GM12878 (cell line): ENCODE data around the gene CPNE6. TPM values are rescaled to one million over a fixed set of nuclear protein-coding genes. Genes with fewer than 3 reads are reported as not detected.
A peak's percentile ranks its signal among the peaks of the same experiment; 100 is the strongest.

ENCODE experiments used
- ATAC-seq: fragments of 200-7000 bp; cut with Tn5 transposase; 3 replicates; pipeline ENCODE4 v1.9.1; 2020; ENCODE audit warnings: mild to moderate bottlenecking, moderate library complexity
- BruUV-seq: library from RNA; stranded (reverse); fragments of 400-500 nt; replicated peaks from 2 replicates; lab custom pipeline; 2021; lab: Mats Ljungman, UMichigan
- CTCF ChIA-PET: fragments of 300-600 bp; sonication (Branson Sonifier 250); formaldehyde crosslinking; extraction: SDS; loops from one replicate; lab custom pipeline; 2021; ENCODE audit warnings: inconsistent platforms; lab: Yijun Ruan, JAX
- POLR2A ChIA-PET: fragments of 350-600 bp; formaldehyde crosslinking; extraction: SDS; loops from one replicate; lab custom pipeline; 2021; ENCODE audit warnings: inconsistent platforms; lab: Charles Lee
- RAD21 ChIA-PET: fragments of 300-600 bp; sonication (Branson Sonifier 250); formaldehyde crosslinking; loops from one replicate; lab custom pipeline; 2023; ENCODE audit warnings: antibody characterized with exemption; ENCODE audit not compliant: unreplicated experiment; lab: Charles Lee
- SMC1A ChIA-PET: fragments of 300-600 bp; sonication (Branson Sonifier 250); formaldehyde crosslinking; loops from one replicate; lab custom pipeline; 2023; ENCODE audit not compliant: unreplicated experiment, uncharacterized antibody; lab: Charles Lee
- DNase-seq: peaks from one replicate; pipeline ENCODE4 v3.0.0-alpha.2; 2011; ENCODE audit warnings: low read depth, low spot score
- FAIRE-seq: peaks from 3 replicates; lab custom pipeline; 2011; peaks lifted over from hg19 to GRCh38; lab: Jason Lieb, UNC
- H2AFZ ChIP-seq: 2 replicates; pipeline ENCODE4 v1.6.0; 2011; ENCODE audit warnings: low read depth, low read length, control low read depth; ENCODE audit not compliant: control insufficient read depth
- H3K27ac ChIP-seq: 2 replicates; pipeline ENCODE4 v1.5.1; 2011; ENCODE audit warnings: control low read depth; ENCODE audit not compliant: control insufficient read depth, insufficient read depth
- H3K27me3 ChIP-seq, 2 experiments: replicated peaks in 1 of 2; 2 replicates each; pipeline versions ENCODE4 v1.6.0 to v1.6.1; 2011; ENCODE audit warnings: low read length in 1 of 2; ENCODE audit not compliant: control insufficient read depth in 2 of 2, insufficient read depth in 2 of 2
- H3K36me3 ChIP-seq, 2 experiments: 2 replicates each; pipeline ENCODE4 v1.5.1; 2011; ENCODE audit warnings: low read length in 1 of 2; ENCODE audit not compliant: control insufficient read depth in 2 of 2, insufficient read depth in 2 of 2
- H3K4me1 ChIP-seq: 2 replicates; pipeline ENCODE4 v1.6.1; 2011; ENCODE audit warnings: mild to moderate bottlenecking, low read length, moderate library complexity, mixed read lengths; ENCODE audit not compliant: control insufficient read depth, insufficient read depth
- H3K4me2 ChIP-seq: 2 replicates; pipeline ENCODE4 v1.6.0; 2011; ENCODE audit warnings: control low read depth; ENCODE audit not compliant: control insufficient read depth, insufficient read depth
- H3K4me3 ChIP-seq: fragments of 200-600 bp; sonication (generic); 2 replicates; pipeline ENCODE4 v1.5.1; 2016
- H3K79me2 ChIP-seq: 2 replicates; pipeline ENCODE4 v1.6.0; 2011; ENCODE audit warnings: low read length; ENCODE audit not compliant: control insufficient read depth, insufficient read depth
- H3K9ac ChIP-seq: 2 replicates; pipeline ENCODE4 v1.8.0; 2011; ENCODE audit warnings: low read length, control low read depth, mixed read lengths; ENCODE audit not compliant: control insufficient read depth, insufficient read depth
- H3K9me3 ChIP-seq: replicated peaks from 3 replicates; pipeline ENCODE4 v1.5.1; 2011; ENCODE audit warnings: mild to moderate bottlenecking, low read length; ENCODE audit not compliant: control insufficient read depth, insufficient read depth
- H4K20me1 ChIP-seq: 2 replicates; pipeline ENCODE4 v1.6.0; 2011; ENCODE audit not compliant: control insufficient read depth, insufficient read depth
- BHLHE40 ChIP-seq, 2 experiments: fragments of 450-650 bp in 1 of 2; IDR thresholded peaks; 2 replicates each; pipeline ENCODE4 v1.6.1; 2011 to 2017; ENCODE audit warnings: low read depth in 2 of 2, borderline replicate concordance in 1 of 2, improper control_type of control experiment in 1 of 2, low read length in 1 of 2, mild to moderate bottlenecking in 1 of 2
- CEBPZ ChIP-seq: fragments of 150-350 bp; IDR thresholded peaks from 2 replicates; pipeline ENCODE4 v1.6.1; 2016; ENCODE audit warnings: low read depth, low read length
- EP300 ChIP-seq, 2 experiments: fragments of 150-350 bp in 1 of 2; IDR thresholded peaks; 2 replicates each; pipeline ENCODE4 v1.6.1; 2011 to 2012; ENCODE audit warnings: low read depth in 2 of 2, low read length in 2 of 2, borderline replicate concordance in 1 of 2, improper control_type of control experiment in 1 of 2, inconsistent platforms in 1 of 2; ENCODE audit not compliant: control insufficient read depth in 1 of 2
- HDAC6 ChIP-seq: fragments of 200-600 bp; sonication (generic); IDR thresholded peaks from one replicate; pipeline ENCODE4 v1.8.0; 2017; ENCODE audit warnings: antibody characterized with exemption; ENCODE audit not compliant: unreplicated experiment
- IKZF2 ChIP-seq, 2 experiments: fragments of 450-650 bp; IDR thresholded peaks; 2 replicates each; pipeline ENCODE4 v1.6.1; 2017; ENCODE audit warnings: mild to moderate bottlenecking in 2 of 2, moderate library complexity in 2 of 2
- NR2C1 ChIP-seq: fragments of 450-650 bp; IDR thresholded peaks from 2 replicates; pipeline ENCODE4 v1.6.1; 2017; ENCODE audit warnings: antibody characterized with exemption, mild to moderate bottlenecking, moderate library complexity
- PAX8 ChIP-seq: fragments of 450-650 bp; IDR thresholded peaks from 2 replicates; pipeline ENCODE4 v1.6.1; 2017; ENCODE audit warnings: mild to moderate bottlenecking, moderate library complexity
- REST ChIP-seq: IDR thresholded peaks from 2 replicates; pipeline ENCODE4 v1.6.1; 2012; ENCODE audit warnings: mild to moderate bottlenecking, low read depth, low read length
- SMAD5 ChIP-seq: IDR thresholded peaks from 2 replicates; pipeline ENCODE4 v1.6.1; 2016; ENCODE audit warnings: antibody characterized with exemption, low read depth
- ZBED1 ChIP-seq: IDR thresholded peaks from 2 replicates; pipeline ENCODE4 v1.6.1; 2016; ENCODE audit warnings: borderline replicate concordance
- ZNF207 ChIP-seq: fragments of 450-650 bp; IDR thresholded peaks from 2 replicates; pipeline ENCODE4 v1.6.1; 2014; ENCODE audit warnings: antibody characterized with exemption, mild to moderate bottlenecking, borderline replicate concordance
- WGBS: methylation state at CpG from one replicate; pipeline ENCODE4 v1.1.6; 2016; ENCODE audit warnings: low lambda C conversion rate; ENCODE audit not compliant: insufficient replicate concordance, insufficient coverage; ENCODE audit errors: missing lambda C conversion rate; 5-methylcytosine and 5-hydroxymethylcytosine counted together
- in situ Hi-C: fragments of 300-500 bp; cut with MboI; formaldehyde crosslinking; loops from 9 replicates; pipeline ENCODE4 v1.14.3; 2018; ENCODE audit warnings: mixed read lengths
- intact Hi-C: fragments of 100-400 bp; cut with micrococcal nuclease; formaldehyde crosslinking; loops from one replicate; pipeline ENCODE4 v1.14.2; 2022; ENCODE audit not compliant: unreplicated experiment
- polyA plus RNA-seq, 11 experiments: library from polyadenylated mRNA; depleted of rRNA in 4 of 11; unstranded in 6 of 11; stranded (reverse) in 5 of 11; fragments of >200 nt; fragmentation: Nextera tagmentation in 4 of 11; fragmentation: Illumina TruSeq in 1 of 11; extraction: Ambion mirVana in 4 of 11; extraction: Trizol in 1 of 11; gene quantifications; 1 replicate in 1 of 11; 2 replicates in 10 of 11; pipeline versions ENCODE4 v1.2.1 to v1.2.3, GENCODE V29; 2011 to 2016; ENCODE audit warnings: inconsistent platforms in 2 of 11, missing spikeins in 2 of 11, low read depth in 1 of 11
- total RNA-seq, 4 experiments: library from RNA; depleted of rRNA in 3 of 4; stranded (reverse); fragments of >200 nt in 3 of 4; fragmentation: Illumina TruSeq in 1 of 4; extraction: Trizol in 1 of 4; gene quantifications; 2 replicates each; pipeline versions ENCODE4 v1.2.1 to v1.2.3, GENCODE V29; 2013 to 2021

The CPNE6 gene
- total and polyA plus RNA-seq, 10 of the 15 experiments (the other 5 are each of a cell fraction or from before 2014, with no cell fraction given), result 0.06 to 0.43 (median 0.18) TPM; not detected in 3

- intact Hi-C loops (loop anchor here (1.0 to 2.0 kb wide), 5 partner anchors 19 to 328 kb away; partner anchors contain the start of genes EMC9, IRF9 and SDR39U1), in situ Hi-C loops (loop anchor here (25.0 kb wide), 1 partner anchor 802 kb away; the partner anchor contains the start of genes BCL2L2, PABPN1 and PPP1R3E)
- DNase-seq (peak; percentile 79), ATAC-seq (peak; percentile 65), FAIRE-seq (no peak)
- Histone ChIP-seq H3K9ac (peak overlapping the region; percentile 98), H3K4me3 (peak overlapping the region; percentile 89), H3K9me3 (no peaks in the 10 kb centered on the region), H3K79me2 (peaks cover 24% of the 10 kb centered on the region), H4K20me1 (no peaks in the 10 kb centered on the region), H2AFZ (peak overlapping the region; percentile 76), H3K27me3 (no peaks in the 10 kb centered on the region), H3K27ac (peak overlapping the region; percentile 94), H3K4me1 (peaks cover 8% of the 10 kb centered on the region), H3K4me2 (peak overlapping the region; percentile 94), H3K36me3 (peaks cover 7 to 16% of the 10 kb centered on the region in 2 experiments)
- no TSS peak for BruUV-seq
- ChIA-PET SMC1A (interaction anchor here (0.7 to 7.7 kb wide), 20 partner anchors 12 to 219 kb away, joined by 3 to 70 read pairs (median 6); partner anchors contain the start of genes CHMP4A, EMC9, IPO4 and IRF9), RAD21 (interaction anchor here (0.8 to 5.8 kb wide), 20 partner anchors 10 to 317 kb away, joined by 3 to 69 read pairs (median 7); partner anchors contain the start of genes EMC9, FITM1, IPO4 and IRF9), CTCF (interaction anchor here (0.7 to 5.9 kb wide), 17 partner anchors 12 to 692 kb away, joined by 3 to 39 read pairs (median 4); partner anchors contain the start of genes EMC9, IRF9, LTB4R and MDP1), POLR2A (interaction anchor here (0.6 to 17.1 kb wide), 18 partner anchors 12 to 252 kb away, joined by 3 to 276 read pairs (median 6); partner anchors contain the start of genes CIDEB, EMC9, FITM1 and IRF9)
- WGBS, result 2% methylated on average over 42 of the region's 42 CpGs
- TF ChIP-seq HDAC6 (no peak), IKZF2 (IDR thresholded peaks at IDR 0.05) (peak; percentile 52 to 67), CEBPZ (no peak), NR2C1 (no peak; the same call in 1 of the 2 replicates), REST (no peak), ZBED1 (no peak), ZNF207 (peak; percentile 39; the same call in 1 of the 2 replicates), PAX8 (peak; percentile 70; the same call in 1 of the 2 replicates), EP300 (IDR thresholded peaks at IDR 0.05; ENCODE audit: borderline replicate concordance in 1 of 2, control insufficient read depth in 1 of 2, low read depth in 2 of 2, low read length in 2 of 2) (no peak; a peak in 1 of 4 replicates), BHLHE40 (IDR thresholded peaks at IDR 0.05; ENCODE audit: borderline replicate concordance in 1 of 2, low read depth in 2 of 2, low read length in 1 of 2) (peak in 1 of 2 experiments; percentile 3; a peak in 1 of 4 replicates), SMAD5 (no peak; the same call in 1 of the 2 replicates)
These were observed 42.6 kb downstream of the CPNE6 start for GRCh38 chr14:24113801-24114531.
